Measurements from ENCODE around the gene SRSF12. TPM values are rescaled to one million over a fixed set of nuclear protein-coding genes. Genes with fewer than 3 reads are reported as not detected.
"Not testable (repeated sequence)": the region's sequence is repeated elsewhere in the genome, so short reads cannot be mapped to it uniquely, and the experiment has no call there.

SRSF12 gene
- polyA plus RNA-seq, 1 donor from 2014 or later: 0.41 TPM

- Mint-ChIP-seq H3K27me3 (no peaks in the 10 kb centered on the region), H3K9me3 (no peaks in the 10 kb centered on the region), H3K27ac (no peak overlapping the region), H3K36me3 (peaks cover 5% of the 10 kb centered on the region), H3K4me1 (peaks cover 7 to 10% (median 9%) of the 10 kb centered on the region in 3 donors), H3K4me3 (peak overlapping the region in 1 of 4 donors; percentile 60)
Observed at GRCh38 chr6:89139509-89140346, 21.9 kb upstream of the SRSF12 start.

GRCh38 chr6:89138173-89138572 lies 20.3 kb upstream of the SRSF12 start:
- Mint-ChIP-seq H3K27me3 (no peaks in the 10 kb centered on the region), H3K36me3 (peaks cover 5% of the 10 kb centered on the region), H3K9me3 (no peaks in the 10 kb centered on the region), H3K27ac (no peak overlapping the region), H3K4me3 (no peak overlapping the region), H3K4me1 (peaks cover 0 to 3% (median 0%) of the 10 kb centered on the region in 3 donors)

GRCh38 chr6:89134723-89135122 lies 16.9 kb upstream of the SRSF12 start:
- no peaks in the 10 kb centered on the region for H3K36me3 Mint-ChIP-seq
- no peaks in the 10 kb centered on the region for H3K27me3 Mint-ChIP-seq
- no peak overlapping the region for H3K27ac Mint-ChIP-seq
- no peak overlapping the region for H3K4me3 Mint-ChIP-seq
- H3K4me1 Mint-ChIP-seq: peaks cover 0 to 2% (median 0%) of the 10 kb centered on the region in 3 donors
- no peaks in the 10 kb centered on the region for H3K9me3 Mint-ChIP-seq

- no peaks in the 10 kb centered on the region for H3K36me3 Mint-ChIP-seq
- no peaks in the 10 kb centered on the region for H3K9me3 Mint-ChIP-seq
- peaks cover 0 to 2% (median 0%) of the 10 kb centered on the region in 3 donors for H3K4me1 Mint-ChIP-seq
- H3K4me3 Mint-ChIP-seq: no peak overlapping the region
- H3K27me3 Mint-ChIP-seq: no peaks in the 10 kb centered on the region
- no peak overlapping the region for H3K27ac Mint-ChIP-seq
Observed at GRCh38 chr6:89133981-89134380, 16.1 kb upstream of the SRSF12 start.

GRCh38 chr6:89132057-89132456 lies 14.2 kb upstream of the SRSF12 start:
- Mint-ChIP-seq H3K9me3 (peaks cover 0 to 5% (median 4%) of the 10 kb centered on the region in 3 donors), H3K4me3 (no peak overlapping the region), H3K27me3 (no peaks in the 10 kb centered on the region), H3K27ac (no peak overlapping the region), H3K4me1 (peaks cover 0 to 4% (median 0%) of the 10 kb centered on the region in 3 donors), H3K36me3 (no peaks in the 10 kb centered on the region)

- Mint-ChIP-seq H3K27me3 (no peaks in the 10 kb centered on the region), H3K36me3 (no peaks in the 10 kb centered on the region), H3K9me3 (peaks cover 0 to 5% (median 4%) of the 10 kb centered on the region in 3 donors), H3K27ac (no peak overlapping the region), H3K4me3 (no peak overlapping the region), H3K4me1 (peaks cover 0 to 4% (median 0%) of the 10 kb centered on the region in 3 donors)
Observed at GRCh38 chr6:89131599-89131998, 13.7 kb upstream of the SRSF12 start.

GRCh38 chr6:89128256-89128671 lies 10.4 kb upstream of the SRSF12 start:
- not testable (repeated sequence) for H3K27me3 Mint-ChIP-seq, H3K9me3 Mint-ChIP-seq, H3K4me1 Mint-ChIP-seq, H3K36me3 Mint-ChIP-seq
- Mint-ChIP-seq H3K27ac (peak overlapping the region in 1 of 3 donors; percentile 27), H3K4me3 (peak overlapping the region in 1 of 4 donors; percentile 35)

- Mint-ChIP-seq H3K27me3 (no peaks in the 10 kb centered on the region), H3K9me3 (peaks cover 0 to 2% (median 0%) of the 10 kb centered on the region in 3 donors), H3K27ac (no peak overlapping the region), H3K4me3 (no peak overlapping the region), H3K36me3 (peaks cover 3% of the 10 kb centered on the region), H3K4me1 (peaks cover 0 to 3% (median 0%) of the 10 kb centered on the region in 3 donors)
Observed at GRCh38 chr6:89122625-89123024, 4.8 kb upstream of the SRSF12 start.

- Mint-ChIP-seq H3K4me3 (no peak overlapping the region), H3K27me3 (peaks cover 3% of the 10 kb centered on the region), H3K4me1 (peaks cover 3 to 6% (median 4%) of the 10 kb centered on the region in 3 donors), H3K27ac (peak overlapping the region in 1 of 3 donors; percentile 47), H3K36me3 (peaks cover 3% of the 10 kb centered on the region), H3K9me3 (peaks cover 0 to 2% (median 0%) of the 10 kb centered on the region in 3 donors)
Observed at GRCh38 chr6:89121934-89122333, 4.1 kb upstream of the SRSF12 start.

- Mint-ChIP-seq H3K4me3 (peak overlapping the region in 1 of 4 donors; percentile 11), H3K36me3 (peaks cover 3% of the 10 kb centered on the region), H3K27me3 (peaks cover 5% of the 10 kb centered on the region), H3K4me1 (peaks cover 6 to 9% (median 7%) of the 10 kb centered on the region in 3 donors), H3K27ac (no peak overlapping the region), H3K9me3 (peaks cover 0 to 2% (median 0%) of the 10 kb centered on the region in 3 donors)
Observed at GRCh38 chr6:89120371-89120770, 2.5 kb upstream of the SRSF12 start.

- H3K4me1 Mint-ChIP-seq: peaks cover 6 to 7% (median 6%) of the 10 kb centered on the region in 3 donors
- H3K36me3 Mint-ChIP-seq: peaks cover 2% of the 10 kb centered on the region
- H3K9me3 Mint-ChIP-seq: no peaks in the 10 kb centered on the region
- H3K27ac Mint-ChIP-seq: no peak overlapping the region
- H3K27me3 Mint-ChIP-seq: peaks cover 5% of the 10 kb centered on the region
- H3K4me3 Mint-ChIP-seq: peak overlapping the region; percentile 30 to 78 (median 51)
Observed at GRCh38 chr6:89118931-89119330, 1.1 kb upstream of the SRSF12 start.

- H3K27me3 Mint-ChIP-seq: peaks cover 5% of the 10 kb centered on the region
- H3K27ac Mint-ChIP-seq: peak overlapping the region in 1 of 3 donors; percentile 23
Observed at GRCh38 chr6:89116702-89117101, 1.2 kb downstream of the SRSF12 start.

GRCh38 chr6:89111933-89112332 lies 5.9 kb downstream of the SRSF12 start:
- no peak overlapping the region for H3K27ac Mint-ChIP-seq
- no peak overlapping the region for H3K4me3 Mint-ChIP-seq
- peaks cover 2% of the 10 kb centered on the region for H3K27me3 Mint-ChIP-seq
- H3K36me3 Mint-ChIP-seq: peaks cover 3% of the 10 kb centered on the region
- H3K4me1 Mint-ChIP-seq: peaks cover 2 to 3% (median 2%) of the 10 kb centered on the region in 3 donors
- no peaks in the 10 kb centered on the region for H3K9me3 Mint-ChIP-seq

More at GRCh38 chr6:89116702-89117101, 1.2 kb downstream of the SRSF12 start:
- Mint-ChIP-seq H3K4me1 (peaks cover 6 to 7% (median 6%) of the 10 kb centered on the region in 3 donors), H3K4me3 (peak overlapping the region; percentile 84 to 95 (median 88)), H3K9me3 (no peaks in the 10 kb centered on the region), H3K36me3 (peaks cover 2% of the 10 kb centered on the region)

GRCh38 chr6:89110284-89110683 lies 7.6 kb downstream of the SRSF12 start:
- no peak overlapping the region for H3K27ac Mint-ChIP-seq
- H3K27me3 Mint-ChIP-seq: no peaks in the 10 kb centered on the region
- no peaks in the 10 kb centered on the region for H3K4me1 Mint-ChIP-seq
- no peak overlapping the region for H3K4me3 Mint-ChIP-seq
- H3K36me3 Mint-ChIP-seq: peaks cover 4% of the 10 kb centered on the region
- H3K9me3 Mint-ChIP-seq: no peaks in the 10 kb centered on the region

GRCh38 chr6:89100114-89100513 lies 17.8 kb downstream of the SRSF12 start:
- Mint-ChIP-seq H3K27me3 (no peaks in the 10 kb centered on the region), H3K4me3 (no peak overlapping the region), H3K9me3 (no peaks in the 10 kb centered on the region), H3K27ac (no peak overlapping the region), H3K36me3 (peaks cover 2% of the 10 kb centered on the region), H3K4me1 (peaks cover 0 to 8% (median 3%) of the 10 kb centered on the region in 3 donors)
